Left renal cortex interstitium (tissue), 4 donors: ENCODE results near the gene CRCP. TPM values are rescaled to one million over a fixed set of nuclear protein-coding genes. Genes with fewer than 3 reads are reported as not detected.
"Not testable (repeated sequence)": the region's sequence is repeated elsewhere in the genome, so short reads cannot be mapped to it uniquely, and the experiment has no call there.

Source experiments
- DNase-seq, 4 donors: peaks; one replicate each; pipeline ENCODE4 v3.0.0-alpha.2; 2013; ENCODE audit warnings: low read depth in 4 of 4, low spot score in 2 of 4, missing footprints in 1 of 4
- polyA plus RNA-seq, 4 donors: library from polyadenylated mRNA; unstranded; fragments of 120-200 nt; gene quantifications; one replicate each; pipeline ENCODE4 v1.2.1, GENCODE V29; 2013; ENCODE audit not compliant: insufficient read length in 4 of 4

Gene CRCP
- polyA plus RNA-seq, 4 donors = 24.2 to 35.1 (median 31.2) TPM

GRCh38 chr7:66152371-66153191 is 37.9 kb downstream of the CRCP start:
- DNase-seq = no peak

- DNase-seq = no peak
Measured at GRCh38 chr7:66153691-66154090, 39.0 kb downstream of the CRCP start.

GRCh38 chr7:66156035-66156434 is 41.4 kb downstream of the CRCP start:
- DNase-seq = not testable (repeated sequence)

- DNase-seq = no peak
Measured at GRCh38 chr7:66157060-66157459, 42.4 kb downstream of the CRCP start.

- DNase-seq = no peak
Measured at GRCh38 chr7:66162622-66163021, 48.0 kb downstream of the CRCP start.

- no peak for DNase-seq
Measured at GRCh38 chr7:66163186-66163610, 48.6 kb downstream of the CRCP start.

GRCh38 chr7:66164356-66164755 is 49.7 kb downstream of the CRCP start:
- no peak for DNase-seq

- DNase-seq = no peak
Measured at GRCh38 chr7:66167773-66168387, 53.2 kb downstream of the CRCP start.

- no peak for DNase-seq
Measured at GRCh38 chr7:66169616-66170015, 55.0 kb downstream of the CRCP start.

- peak in 1 of 4 donors; percentile 33 for DNase-seq
Measured at GRCh38 chr7:66170309-66171231, 55.9 kb downstream of the CRCP start.

- DNase-seq = not testable (repeated sequence)
Measured at GRCh38 chr7:66172536-66173401, 58.1 kb downstream of the CRCP start.

GRCh38 chr7:66173856-66174255 is 59.2 kb downstream of the CRCP start:
- no peak for DNase-seq

GRCh38 chr7:66175006-66175405 is 60.4 kb downstream of the CRCP start:
- DNase-seq = not testable (repeated sequence)

GRCh38 chr7:66176914-66177313 is 62.3 kb downstream of the CRCP start:
- DNase-seq = no peak

- DNase-seq = no peak
Measured at GRCh38 chr7:66178258-66178657, 63.6 kb downstream of the CRCP start.

- no peak for DNase-seq
Measured at GRCh38 chr7:66181329-66181728, 66.7 kb downstream of the CRCP start.

GRCh38 chr7:66181845-66182244 is 67.2 kb downstream of the CRCP start:
- DNase-seq = no peak

- no peak for DNase-seq
Measured at GRCh38 chr7:66182920-66183319, 68.3 kb downstream of the CRCP start.

- DNase-seq = no peak
Measured at GRCh38 chr7:66183700-66184099, 69.1 kb downstream of the CRCP start.

- DNase-seq = no peak
Measured at GRCh38 chr7:66185680-66186187, 71.1 kb downstream of the CRCP start.
